H1 (cell line): Measurements from ENCODE around the gene NLRP6. TPM values are rescaled to one million over a fixed set of nuclear protein-coding genes. Genes with fewer than 3 reads are reported as not detected.

Experiments used
- BACH1 ChIP-seq: IDR thresholded peaks from 2 replicates; pipeline ENCODE4 v1.6.1; 2012; ENCODE audit warnings: low read length, improper control_type of control experiment
- MAX ChIP-seq: IDR thresholded peaks from 2 replicates; pipeline ENCODE4 v1.6.1; 2012; ENCODE audit warnings: inconsistent platforms
- RNF2 ChIP-seq: fragments of 200-900, 300-1000 bp; sonication (generic); IDR thresholded peaks from 2 replicates; pipeline ENCODE4 v1.7.1; 2016; ENCODE audit warnings: borderline replicate concordance, low read depth, mild to moderate bottlenecking, antibody characterized with exemption, low read length; ENCODE audit not compliant: poor library complexity, severe bottlenecking; ENCODE audit errors: missing control alignments
- SRF ChIP-seq: IDR thresholded peaks from 2 replicates; pipeline ENCODE4 v1.6.1; 2011; ENCODE audit warnings: mild to moderate bottlenecking, low read depth, low read length, moderate library complexity
- polyA plus RNA-seq, 7 experiments: library from polyadenylated mRNA; depleted of rRNA in 3 of 7; stranded (reverse) in 5 of 7; unstranded in 2 of 7; fragments of >200 nt in 5 of 7; fragments of 200-250 nt in 2 of 7; gene quantifications; 1 replicate in 5 of 7; 2 replicates in 1 of 7; 4 replicates in 1 of 7; pipeline versions ENCODE4 v1.2.1 to v1.2.3, GENCODE V29; 2011 to 2013; ENCODE audit warnings: missing spikeins in 2 of 7, mixed read lengths in 2 of 7
- total RNA-seq: library from RNA; stranded (reverse); fragmentation: NEBNext Ultra II Directional; extraction: Animal tissue kit (Norgen Biotek cat#: 25700); gene quantifications from 2 replicates; pipeline ENCODE4 v1.2.1, GENCODE V29; 2021

Gene NLRP6
- total and polyA plus RNA-seq, 2 of the 8 experiments (the other 6 are each of a cell fraction or from before 2014, with no cell fraction given), result not detected

GRCh38 chr11:291281-292210 is 13.3 kb downstream of the NLRP6 start (continued):
- TF ChIP-seq SRF (no peak), BACH1 (no peak), MAX (no peak; the same call in 1 of the 2 replicates), RNF2 (no peak)
